ENCODE measurements around the gene DNMT3A. TPM values are rescaled to one million over a fixed set of nuclear protein-coding genes. Genes with fewer than 3 reads are reported as not detected.

DNMT3A gene
- total and polyA plus RNA-seq, 2 of the 8 experiments (the other 6 are each of a cell fraction or from before 2014, with no cell fraction given) = 33.6 to 178 TPM

DNA sequence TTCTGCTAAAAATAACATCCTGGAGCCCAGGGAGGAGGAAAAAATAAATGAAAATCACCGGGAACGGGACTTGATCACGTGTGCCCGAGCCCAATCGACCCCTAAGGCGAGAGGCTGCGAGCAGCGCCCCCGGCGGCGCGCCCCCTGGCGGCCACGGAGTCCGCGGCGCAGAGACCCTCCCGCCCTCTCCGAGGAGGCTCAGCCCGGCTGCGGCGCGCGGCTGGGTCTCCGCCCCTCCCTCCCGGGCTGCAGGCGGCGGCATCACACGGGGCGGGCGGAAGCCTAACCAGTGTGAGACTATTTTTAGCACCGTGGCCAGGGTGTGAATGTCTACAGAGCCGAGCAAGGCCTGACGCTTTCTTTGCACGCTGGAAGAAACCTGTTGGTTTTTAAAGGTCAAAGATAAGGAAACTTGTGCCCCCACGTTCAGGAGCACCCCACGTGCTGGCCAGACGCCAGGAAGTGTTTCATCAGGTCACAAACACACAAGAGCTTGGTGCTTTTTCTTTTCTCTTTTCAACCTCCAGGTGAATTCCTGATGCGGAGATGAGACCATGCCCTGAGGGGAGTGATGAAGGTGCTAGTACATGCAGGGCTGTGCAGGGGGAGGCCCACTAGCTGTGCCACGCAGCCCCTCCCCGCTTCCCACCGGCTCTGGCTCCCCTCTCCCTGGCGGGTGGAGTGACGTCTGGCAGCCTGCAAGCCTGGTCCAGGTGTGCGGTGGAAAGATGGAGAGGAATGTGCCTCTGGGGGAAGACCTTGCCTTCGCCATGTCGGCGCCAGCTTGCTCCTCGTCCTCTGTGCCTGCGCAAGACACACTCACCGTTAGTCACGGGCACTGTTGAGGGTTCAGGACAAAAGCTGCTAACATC lies 35.3 kb upstream of the DNMT3A start (continued):
- TF ChIP-seq RBBP5 (IDR thresholded peaks at IDR 0.05; ENCODE audit: borderline replicate concordance, low read depth, low read length) = peak; percentile 84; the same call in 1 of the 2 replicates
- TF ChIP-seq HDAC2 (IDR thresholded peaks at IDR 0.05; ENCODE audit: borderline replicate concordance in 1 of 2, low read depth in 2 of 2, low read length in 2 of 2) = peak in 1 of 2 experiments; percentile 47; a peak in 1 of 4 replicates
- TF ChIP-seq, protein P1, sequence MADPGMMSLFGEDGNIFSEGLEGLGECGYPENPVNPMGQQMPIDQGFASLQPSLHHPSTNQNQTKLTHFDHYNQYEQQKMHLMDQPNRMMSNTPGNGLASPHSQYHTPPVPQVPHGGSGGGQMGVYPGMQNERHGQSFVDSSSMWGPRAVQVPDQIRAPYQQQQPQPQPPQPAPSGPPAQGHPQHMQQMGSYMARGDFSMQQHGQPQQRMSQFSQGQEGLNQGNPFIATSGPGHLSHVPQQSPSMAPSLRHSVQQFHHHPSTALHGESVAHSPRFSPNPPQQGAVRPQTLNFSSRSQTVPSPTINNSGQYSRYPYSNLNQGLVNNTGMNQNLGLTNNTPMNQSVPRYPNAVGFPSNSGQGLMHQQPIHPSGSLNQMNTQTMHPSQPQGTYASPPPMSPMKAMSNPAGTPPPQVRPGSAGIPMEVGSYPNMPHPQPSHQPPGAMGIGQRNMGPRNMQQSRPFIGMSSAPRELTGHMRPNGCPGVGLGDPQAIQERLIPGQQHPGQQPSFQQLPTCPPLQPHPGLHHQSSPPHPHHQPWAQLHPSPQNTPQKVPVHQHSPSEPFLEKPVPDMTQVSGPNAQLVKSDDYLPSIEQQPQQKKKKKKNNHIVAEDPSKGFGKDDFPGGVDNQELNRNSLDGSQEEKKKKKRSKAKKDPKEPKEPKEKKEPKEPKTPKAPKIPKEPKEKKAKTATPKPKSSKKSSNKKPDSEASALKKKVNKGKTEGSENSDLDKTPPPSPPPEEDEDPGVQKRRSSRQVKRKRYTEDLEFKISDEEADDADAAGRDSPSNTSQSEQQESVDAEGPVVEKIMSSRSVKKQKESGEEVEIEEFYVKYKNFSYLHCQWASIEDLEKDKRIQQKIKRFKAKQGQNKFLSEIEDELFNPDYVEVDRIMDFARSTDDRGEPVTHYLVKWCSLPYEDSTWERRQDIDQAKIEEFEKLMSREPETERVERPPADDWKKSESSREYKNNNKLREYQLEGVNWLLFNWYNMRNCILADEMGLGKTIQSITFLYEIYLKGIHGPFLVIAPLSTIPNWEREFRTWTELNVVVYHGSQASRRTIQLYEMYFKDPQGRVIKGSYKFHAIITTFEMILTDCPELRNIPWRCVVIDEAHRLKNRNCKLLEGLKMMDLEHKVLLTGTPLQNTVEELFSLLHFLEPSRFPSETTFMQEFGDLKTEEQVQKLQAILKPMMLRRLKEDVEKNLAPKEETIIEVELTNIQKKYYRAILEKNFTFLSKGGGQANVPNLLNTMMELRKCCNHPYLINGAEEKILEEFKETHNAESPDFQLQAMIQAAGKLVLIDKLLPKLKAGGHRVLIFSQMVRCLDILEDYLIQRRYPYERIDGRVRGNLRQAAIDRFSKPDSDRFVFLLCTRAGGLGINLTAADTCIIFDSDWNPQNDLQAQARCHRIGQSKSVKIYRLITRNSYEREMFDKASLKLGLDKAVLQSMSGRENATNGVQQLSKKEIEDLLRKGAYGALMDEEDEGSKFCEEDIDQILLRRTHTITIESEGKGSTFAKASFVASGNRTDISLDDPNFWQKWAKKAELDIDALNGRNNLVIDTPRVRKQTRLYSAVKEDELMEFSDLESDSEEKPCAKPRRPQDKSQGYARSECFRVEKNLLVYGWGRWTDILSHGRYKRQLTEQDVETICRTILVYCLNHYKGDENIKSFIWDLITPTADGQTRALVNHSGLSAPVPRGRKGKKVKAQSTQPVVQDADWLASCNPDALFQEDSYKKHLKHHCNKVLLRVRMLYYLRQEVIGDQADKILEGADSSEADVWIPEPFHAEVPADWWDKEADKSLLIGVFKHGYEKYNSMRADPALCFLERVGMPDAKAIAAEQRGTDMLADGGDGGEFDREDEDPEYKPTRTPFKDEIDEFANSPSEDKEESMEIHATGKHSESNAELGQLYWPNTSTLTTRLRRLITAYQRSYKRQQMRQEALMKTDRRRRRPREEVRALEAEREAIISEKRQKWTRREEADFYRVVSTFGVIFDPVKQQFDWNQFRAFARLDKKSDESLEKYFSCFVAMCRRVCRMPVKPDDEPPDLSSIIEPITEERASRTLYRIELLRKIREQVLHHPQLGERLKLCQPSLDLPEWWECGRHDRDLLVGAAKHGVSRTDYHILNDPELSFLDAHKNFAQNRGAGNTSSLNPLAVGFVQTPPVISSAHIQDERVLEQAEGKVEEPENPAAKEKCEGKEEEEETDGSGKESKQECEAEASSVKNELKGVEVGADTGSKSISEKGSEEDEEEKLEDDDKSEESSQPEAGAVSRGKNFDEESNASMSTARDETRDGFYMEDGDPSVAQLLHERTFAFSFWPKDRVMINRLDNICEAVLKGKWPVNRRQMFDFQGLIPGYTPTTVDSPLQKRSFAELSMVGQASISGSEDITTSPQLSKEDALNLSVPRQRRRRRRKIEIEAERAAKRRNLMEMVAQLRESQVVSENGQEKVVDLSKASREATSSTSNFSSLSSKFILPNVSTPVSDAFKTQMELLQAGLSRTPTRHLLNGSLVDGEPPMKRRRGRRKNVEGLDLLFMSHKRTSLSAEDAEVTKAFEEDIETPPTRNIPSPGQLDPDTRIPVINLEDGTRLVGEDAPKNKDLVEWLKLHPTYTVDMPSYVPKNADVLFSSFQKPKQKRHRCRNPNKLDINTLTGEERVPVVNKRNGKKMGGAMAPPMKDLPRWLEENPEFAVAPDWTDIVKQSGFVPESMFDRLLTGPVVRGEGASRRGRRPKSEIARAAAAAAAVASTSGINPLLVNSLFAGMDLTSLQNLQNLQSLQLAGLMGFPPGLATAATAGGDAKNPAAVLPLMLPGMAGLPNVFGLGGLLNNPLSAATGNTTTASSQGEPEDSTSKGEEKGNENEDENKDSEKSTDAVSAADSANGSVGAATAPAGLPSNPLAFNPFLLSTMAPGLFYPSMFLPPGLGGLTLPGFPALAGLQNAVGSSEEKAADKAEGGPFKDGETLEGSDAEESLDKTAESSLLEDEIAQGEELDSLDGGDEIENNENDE (IDR thresholded peaks at IDR 0.05; ENCODE audit: insufficient replicate concordance, low read length) = no peak
- TF ChIP-seq SUZ12 (IDR thresholded peaks at IDR 0.05; ENCODE audit: low read length) = no peak
- peak; percentile 43; the same call in 1 of the 2 replicates for TF ChIP-seq GABPA (IDR thresholded peaks at IDR 0.05; ENCODE audit: borderline replicate concordance, insufficient read depth, low read length)
- no peak for TF ChIP-seq RXRA (IDR thresholded peaks at IDR 0.05; ENCODE audit: insufficient read depth, low read depth, low read length)
- TF ChIP-seq, protein P2, sequence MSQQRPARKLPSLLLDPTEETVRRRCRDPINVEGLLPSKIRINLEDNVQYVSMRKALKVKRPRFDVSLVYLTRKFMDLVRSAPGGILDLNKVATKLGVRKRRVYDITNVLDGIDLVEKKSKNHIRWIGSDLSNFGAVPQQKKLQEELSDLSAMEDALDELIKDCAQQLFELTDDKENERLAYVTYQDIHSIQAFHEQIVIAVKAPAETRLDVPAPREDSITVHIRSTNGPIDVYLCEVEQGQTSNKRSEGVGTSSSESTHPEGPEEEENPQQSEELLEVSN (IDR thresholded peaks at IDR 0.05) = peak; percentile 24; the same call in 1 of the 2 replicates
